ENCODE data around the gene TERC. TPM values are rescaled to one million over a fixed set of nuclear protein-coding genes. Genes with fewer than 3 reads are reported as not detected.

The TERC gene
- total and polyA plus RNA-seq, 7 donors: 0.23 to 4.8 (median 0.75) TPM; not detected in 2

GRCh38 chr3:169755488-169755887 lies 9.4 kb downstream of the TERC start:
- Histone ChIP-seq H3K27ac (no peak overlapping the region), H3K4me3 (no peak overlapping the region), H3K27me3 (ENCODE audit: insufficient read depth in 3 of 3, low read length in 2 of 3) (peaks cover 0 to 27% (median 11%) of the 10 kb centered on the region in 3 donors), H3K4me1 (no peaks in the 10 kb centered on the region), H3K36me3 (ENCODE audit: insufficient read depth in 1 of 2, low read depth in 1 of 2) (no peaks in the 10 kb centered on the region), H3K9me3 (no peaks in the 10 kb centered on the region)
- intact Hi-C loops (cut with DNase I): no loop called here
- ATAC-seq (no peak), DNase-seq (no peak)
- TF ChIP-seq, protein P1, sequence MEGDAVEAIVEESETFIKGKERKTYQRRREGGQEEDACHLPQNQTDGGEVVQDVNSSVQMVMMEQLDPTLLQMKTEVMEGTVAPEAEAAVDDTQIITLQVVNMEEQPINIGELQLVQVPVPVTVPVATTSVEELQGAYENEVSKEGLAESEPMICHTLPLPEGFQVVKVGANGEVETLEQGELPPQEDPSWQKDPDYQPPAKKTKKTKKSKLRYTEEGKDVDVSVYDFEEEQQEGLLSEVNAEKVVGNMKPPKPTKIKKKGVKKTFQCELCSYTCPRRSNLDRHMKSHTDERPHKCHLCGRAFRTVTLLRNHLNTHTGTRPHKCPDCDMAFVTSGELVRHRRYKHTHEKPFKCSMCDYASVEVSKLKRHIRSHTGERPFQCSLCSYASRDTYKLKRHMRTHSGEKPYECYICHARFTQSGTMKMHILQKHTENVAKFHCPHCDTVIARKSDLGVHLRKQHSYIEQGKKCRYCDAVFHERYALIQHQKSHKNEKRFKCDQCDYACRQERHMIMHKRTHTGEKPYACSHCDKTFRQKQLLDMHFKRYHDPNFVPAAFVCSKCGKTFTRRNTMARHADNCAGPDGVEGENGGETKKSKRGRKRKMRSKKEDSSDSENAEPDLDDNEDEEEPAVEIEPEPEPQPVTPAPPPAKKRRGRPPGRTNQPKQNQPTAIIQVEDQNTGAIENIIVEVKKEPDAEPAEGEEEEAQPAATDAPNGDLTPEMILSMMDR (IDR thresholded peaks at IDR 0.05): no peak
- WGBS, 3 donors: 76 to 82% (median 81%) methylated on average over 2 of the region's 2 CpGs

DNA sequence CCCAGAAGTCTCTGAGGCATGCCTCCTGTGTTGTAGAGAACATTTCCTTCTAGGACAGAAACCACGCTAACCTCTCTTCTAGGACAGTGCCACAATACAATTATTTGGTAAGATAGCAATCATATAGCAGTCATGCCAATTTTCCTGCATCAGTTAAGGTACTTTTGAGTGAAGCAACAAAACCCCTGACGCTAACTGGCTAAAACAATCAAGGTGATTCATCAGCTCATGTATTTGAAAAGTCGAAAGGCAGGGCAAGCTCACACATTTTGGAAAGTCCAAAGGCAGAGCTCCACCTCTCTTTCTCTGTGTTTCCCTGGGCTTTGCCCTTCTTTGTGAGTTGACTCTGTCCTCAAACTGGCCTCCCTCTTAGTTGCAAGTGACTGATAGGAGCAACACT lies 10.1 kb downstream of the TERC start:
- Histone ChIP-seq H3K4me1 (no peaks in the 10 kb centered on the region), H3K9me3 (no peaks in the 10 kb centered on the region), H3K4me3 (no peak overlapping the region), H3K27me3 (ENCODE audit: insufficient read depth in 3 of 3, low read length in 2 of 3) (peaks cover 0 to 35% (median 11%) of the 10 kb centered on the region in 3 donors), H3K27ac (no peak overlapping the region), H3K36me3 (ENCODE audit: insufficient read depth in 1 of 2, low read depth in 1 of 2) (no peaks in the 10 kb centered on the region)
- intact Hi-C loops (cut with DNase I): no loop called here
- TF ChIP-seq, protein P1 (IDR thresholded peaks at IDR 0.05): no peak
- WGBS, 3 donors: 79 to 90% (median 81%) methylated on average over 3 of the region's 3 CpGs
- DNase-seq (no peak), ATAC-seq (no peak)

GRCh38 chr3:169751875-169752274 lies 13.0 kb downstream of the TERC start:
- Histone ChIP-seq H3K4me3 (no peak overlapping the region), H3K27ac (no peak overlapping the region), H3K4me1 (no peaks in the 10 kb centered on the region), H3K36me3 (ENCODE audit: insufficient read depth in 1 of 2, low read depth in 1 of 2) (no peaks in the 10 kb centered on the region), H3K9me3 (no peaks in the 10 kb centered on the region), H3K27me3 (ENCODE audit: insufficient read depth in 3 of 3, low read length in 2 of 3) (peaks cover 0 to 55% (median 7%) of the 10 kb centered on the region in 3 donors)
- TF ChIP-seq, protein P1 (IDR thresholded peaks at IDR 0.05): no peak
- WGBS, 3 donors: 84 to 90% (median 90%) methylated on average over 2 of the region's 2 CpGs
- intact Hi-C loops (cut with DNase I): no loop called here
- no peak for DNase-seq
- no peak for ATAC-seq

GRCh38 chr3:169750665-169751064 lies 14.2 kb downstream of the TERC start:
- DNase-seq (no peak), ATAC-seq (no peak)
- intact Hi-C loops (cut with DNase I): no loop called here
- H3K36me3 ChIP-seq (ENCODE audit: insufficient read depth in 1 of 2, low read depth in 1 of 2): no peaks in the 10 kb centered on the region
- TF ChIP-seq, protein P1 (IDR thresholded peaks at IDR 0.05): no peak
- no peaks in the 10 kb centered on the region for H3K4me1 ChIP-seq
- peaks cover 3 to 57% (median 7%) of the 10 kb centered on the region in 3 donors for H3K27me3 ChIP-seq (ENCODE audit: insufficient read depth in 3 of 3, low read length in 2 of 3)
- H3K9me3 ChIP-seq: no peaks in the 10 kb centered on the region
- 51 to 60% (median 59%) methylated on average over 2 of the region's 2 CpGs for WGBS, 3 donors
- H3K27ac ChIP-seq: no peak overlapping the region
- H3K4me3 ChIP-seq: no peak overlapping the region

DNA sequence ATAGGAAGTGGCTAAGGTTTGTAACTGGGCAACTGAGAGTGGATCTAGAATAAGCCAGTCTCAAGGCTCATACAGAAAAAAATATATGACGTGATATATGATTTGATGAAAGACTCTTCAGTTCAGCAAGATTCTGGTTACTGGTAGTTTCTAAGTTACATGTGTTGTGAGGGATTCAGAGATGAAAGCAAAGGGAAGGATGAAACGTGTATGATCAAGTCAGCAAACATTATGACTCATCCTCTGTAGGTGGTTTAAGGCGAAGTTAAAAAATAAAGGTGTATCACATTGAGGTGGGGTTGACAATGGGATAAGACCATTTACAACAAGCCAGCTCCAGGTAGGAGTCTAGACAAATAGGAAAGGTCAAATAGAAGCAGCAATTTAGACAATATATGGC lies 16.2 kb downstream of the TERC start:
- H3K4me3 ChIP-seq: no peak overlapping the region
- H3K36me3 ChIP-seq (ENCODE audit: insufficient read depth in 1 of 2, low read depth in 1 of 2): no peaks in the 10 kb centered on the region
- ATAC-seq: no peak
- no peaks in the 10 kb centered on the region for H3K9me3 ChIP-seq
- TF ChIP-seq, protein P1 (IDR thresholded peaks at IDR 0.05): no peak
- WGBS, 3 donors: 77 to 84% (median 81%) methylated on average over 3 of the region's 3 CpGs
- DNase-seq: no peak
- peaks cover 3 to 47% (median 3%) of the 10 kb centered on the region in 3 donors for H3K27me3 ChIP-seq (ENCODE audit: insufficient read depth in 3 of 3, low read length in 2 of 3)
- intact Hi-C loops (cut with DNase I): loop anchor here (5.0 to 10.0 kb wide), 3 partner anchors 601 to 884 kb away; no protein-coding TSS in a partner anchor
- no peak overlapping the region for H3K27ac ChIP-seq
- H3K4me1 ChIP-seq: no peaks in the 10 kb centered on the region
